Fibroblast of lung (primary cell): ENCODE measurements around the gene AGAP1. TPM values are rescaled to one million over a fixed set of nuclear protein-coding genes. Genes with fewer than 3 reads are reported as not detected.

Experiments
- DNase-seq, 2 donors: peaks; one replicate each; pipeline versions ENCODE4 v3.0.0 to v3.0.0-alpha.2; 2010; ENCODE audit warnings: low read depth in 2 of 2
- H2AFZ ChIP-seq: 2 replicates; pipeline ENCODE4 v1.5.1; 2012; ENCODE audit warnings: low read length, control low read depth, inconsistent platforms
- H3K27ac ChIP-seq: 2 replicates; pipeline ENCODE4 v1.5.1; 2011; ENCODE audit warnings: low read length, control low read depth; ENCODE audit not compliant: insufficient read depth
- H3K27me3 ChIP-seq: 2 replicates; pipeline ENCODE4 v1.5.1; 2011; ENCODE audit warnings: mild to moderate bottlenecking, low read length; ENCODE audit not compliant: control insufficient read depth, insufficient read depth
- H3K36me3 ChIP-seq: 2 replicates; pipeline ENCODE4 v1.5.1; 2011; ENCODE audit warnings: low read length; ENCODE audit not compliant: control insufficient read depth, insufficient read depth
- H3K4me1 ChIP-seq: 2 replicates; pipeline ENCODE4 v1.5.1; 2011; ENCODE audit warnings: low read length; ENCODE audit not compliant: control insufficient read depth, insufficient read depth; ENCODE audit errors: extremely low read depth
- H3K4me2 ChIP-seq: 2 replicates; pipeline ENCODE4 v1.5.1; 2011; ENCODE audit warnings: low read length, control low read depth; ENCODE audit not compliant: insufficient read depth; ENCODE audit errors: extremely low read depth
- H3K4me3 ChIP-seq, 4 experiments: fragments of 200-600 bp in 1 of 4; sonication (generic) in 1 of 4; replicated peaks in 1 of 4; 2 replicates each; pipeline ENCODE4 v1.5.1; 2011 to 2016; ENCODE audit warnings: low read length in 4 of 4, low read depth in 3 of 4, mild to moderate bottlenecking in 3 of 4, control low read depth in 2 of 4, inconsistent platforms in 1 of 4, mixed read lengths in 1 of 4; ENCODE audit not compliant: insufficient read depth in 1 of 4; ENCODE audit errors: control extremely low read depth in 1 of 4
- H3K79me2 ChIP-seq: 2 replicates; pipeline ENCODE4 v1.5.1; 2012; ENCODE audit warnings: mild to moderate bottlenecking, low read length, inconsistent platforms; ENCODE audit not compliant: control insufficient read depth, insufficient read depth
- H3K9ac ChIP-seq: 2 replicates; pipeline ENCODE4 v1.5.1; 2011; ENCODE audit warnings: mild to moderate bottlenecking, low read length, control low read depth; ENCODE audit not compliant: insufficient read depth
- H3K9me3 ChIP-seq: 2 replicates; pipeline ENCODE4 v1.5.1; 2012; ENCODE audit warnings: low read depth, low read length; ENCODE audit not compliant: control insufficient read depth, insufficient read depth
- H4K20me1 ChIP-seq: 2 replicates; pipeline ENCODE4 v1.5.1; 2011; ENCODE audit warnings: low read length; ENCODE audit not compliant: control insufficient read depth, insufficient read depth; ENCODE audit errors: extremely low read depth
- EZH2 ChIP-seq: IDR thresholded peaks from 2 replicates; pipeline ENCODE4 v1.5.1; 2012; ENCODE audit warnings: low read length, control low read depth, mild to moderate bottlenecking; ENCODE audit errors: missing control alignments
- polyA plus RNA-seq, 2 donors: library from polyadenylated mRNA; depleted of rRNA in 1 of 2; stranded (reverse) in 1 of 2; unstranded in 1 of 2; fragments of >200 nt; gene quantifications; 2 replicates each; pipeline ENCODE4 v1.2.1, GENCODE V29; 2011 to 2012; ENCODE audit warnings: missing spikeins in 1 of 2
- total RNA-seq: library from RNA; depleted of rRNA; stranded (reverse); fragments of >200 nt; gene quantifications from 2 replicates; pipeline ENCODE4 v1.2.1, GENCODE V29; 2014
- TF ChIP-seq, protein P1 (sequence below), 2 donors: IDR thresholded peaks in 1 of 2; conservative IDR thresholded peaks in 1 of 2; 1 replicate in 1 of 2; 2 replicates in 1 of 2; pipeline ENCODE4 v1.5.1; 2011 to 2012; ENCODE audit warnings: low read length in 2 of 2, control low read depth in 1 of 2, inconsistent platforms in 1 of 2, low read depth in 1 of 2, mild to moderate bottlenecking in 1 of 2

AGAP1 gene
- total and polyA plus RNA-seq, 2 donors (not counting 1 experiment from before 2014, with no cell fraction given): 10.6 to 14.0 TPM

GRCh38 chr2:235740821-235741220 lies 247.0 kb downstream of the AGAP1 start:
- Histone ChIP-seq H3K9ac (no peak overlapping the region), H3K36me3 (peaks cover 3% of the 10 kb centered on the region), H2AFZ (no peak overlapping the region), H3K4me3 (no peak overlapping the region), H3K27ac (no peak overlapping the region), H3K79me2 (no peaks in the 10 kb centered on the region), H4K20me1 (no peaks in the 10 kb centered on the region), H3K4me2 (no peak overlapping the region), H3K27me3 (no peaks in the 10 kb centered on the region), H3K9me3 (no peaks in the 10 kb centered on the region), H3K4me1 (no peaks in the 10 kb centered on the region)
- TF ChIP-seq EZH2: no peak
- TF ChIP-seq, protein P1, sequence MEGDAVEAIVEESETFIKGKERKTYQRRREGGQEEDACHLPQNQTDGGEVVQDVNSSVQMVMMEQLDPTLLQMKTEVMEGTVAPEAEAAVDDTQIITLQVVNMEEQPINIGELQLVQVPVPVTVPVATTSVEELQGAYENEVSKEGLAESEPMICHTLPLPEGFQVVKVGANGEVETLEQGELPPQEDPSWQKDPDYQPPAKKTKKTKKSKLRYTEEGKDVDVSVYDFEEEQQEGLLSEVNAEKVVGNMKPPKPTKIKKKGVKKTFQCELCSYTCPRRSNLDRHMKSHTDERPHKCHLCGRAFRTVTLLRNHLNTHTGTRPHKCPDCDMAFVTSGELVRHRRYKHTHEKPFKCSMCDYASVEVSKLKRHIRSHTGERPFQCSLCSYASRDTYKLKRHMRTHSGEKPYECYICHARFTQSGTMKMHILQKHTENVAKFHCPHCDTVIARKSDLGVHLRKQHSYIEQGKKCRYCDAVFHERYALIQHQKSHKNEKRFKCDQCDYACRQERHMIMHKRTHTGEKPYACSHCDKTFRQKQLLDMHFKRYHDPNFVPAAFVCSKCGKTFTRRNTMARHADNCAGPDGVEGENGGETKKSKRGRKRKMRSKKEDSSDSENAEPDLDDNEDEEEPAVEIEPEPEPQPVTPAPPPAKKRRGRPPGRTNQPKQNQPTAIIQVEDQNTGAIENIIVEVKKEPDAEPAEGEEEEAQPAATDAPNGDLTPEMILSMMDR (conservative IDR thresholded peaks at IDR 0.05 in 1 of 2, IDR thresholded peaks at IDR 0.05 in 1 of 2; ENCODE audit: low read depth in 1 of 2, low read length in 2 of 2): peak in 1 of 2 donors; percentile 32
- no peak for DNase-seq

DNA sequence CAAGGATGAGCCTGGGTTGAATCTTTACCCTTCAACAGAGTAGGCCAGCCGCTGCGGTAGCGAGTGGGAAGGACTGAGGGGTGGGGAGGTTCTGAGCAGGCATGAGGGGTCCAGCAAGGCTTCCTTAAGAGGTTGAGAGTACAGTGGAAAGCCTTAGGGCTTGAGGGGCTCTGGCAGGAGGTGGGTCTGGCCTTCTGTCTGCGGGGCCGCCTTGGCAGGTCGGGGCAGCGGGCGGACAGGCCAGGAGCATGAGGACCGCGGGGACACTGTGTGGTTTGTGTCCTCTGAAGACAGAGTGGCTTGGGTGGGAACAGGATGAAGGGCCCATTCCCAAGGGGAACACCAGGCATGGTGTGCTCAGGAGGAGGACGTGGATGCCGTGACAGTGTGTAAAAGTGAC lies 250.3 kb downstream of the AGAP1 start:
- H3K27ac ChIP-seq: no peak overlapping the region
- H3K27me3 ChIP-seq: no peaks in the 10 kb centered on the region
- no peaks in the 10 kb centered on the region for H3K79me2 ChIP-seq
- H3K4me3 ChIP-seq: no peak overlapping the region
- no peak overlapping the region for H3K4me2 ChIP-seq
- no peaks in the 10 kb centered on the region for H4K20me1 ChIP-seq
- no peak overlapping the region for H3K9ac ChIP-seq
- no peak for TF ChIP-seq EZH2
- TF ChIP-seq, protein P1 (conservative IDR thresholded peaks at IDR 0.05 in 1 of 2, IDR thresholded peaks at IDR 0.05 in 1 of 2; ENCODE audit: low read depth in 1 of 2, low read length in 2 of 2): no peak
- H3K9me3 ChIP-seq: no peaks in the 10 kb centered on the region
- peaks cover 3% of the 10 kb centered on the region for H3K36me3 ChIP-seq
- no peak overlapping the region for H2AFZ ChIP-seq
- no peak for DNase-seq
- no peaks in the 10 kb centered on the region for H3K4me1 ChIP-seq

DNA sequence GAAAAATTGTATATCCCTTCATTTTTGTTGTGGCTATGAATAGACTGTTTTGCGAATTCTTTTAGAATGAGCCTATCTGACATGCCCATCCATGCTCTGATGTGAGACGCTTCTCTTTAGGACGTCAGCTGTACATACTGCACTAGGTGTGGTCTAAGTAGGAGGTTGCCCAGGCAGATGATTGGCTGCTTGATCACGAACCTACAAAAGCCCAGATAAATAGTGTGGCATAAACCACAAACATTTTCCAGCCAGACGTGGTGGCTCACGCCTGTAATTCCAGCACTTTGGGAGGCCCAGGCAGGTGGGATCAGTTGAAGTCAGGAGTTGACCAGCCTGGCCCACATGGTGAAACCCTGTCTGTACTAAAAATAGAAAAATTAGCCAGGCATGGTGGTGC lies 251.8 kb downstream of the AGAP1 start:
- TF ChIP-seq, protein P1 (conservative IDR thresholded peaks at IDR 0.05 in 1 of 2, IDR thresholded peaks at IDR 0.05 in 1 of 2; ENCODE audit: low read depth in 1 of 2, low read length in 2 of 2): no peak
- TF ChIP-seq EZH2: no peak
- DNase-seq: peak; percentile 9 to 13
- H4K20me1 ChIP-seq: no peaks in the 10 kb centered on the region
- no peak overlapping the region for H3K4me2 ChIP-seq
- peaks cover 3% of the 10 kb centered on the region for H3K4me1 ChIP-seq
- H3K4me3 ChIP-seq: no peak overlapping the region
- H3K27me3 ChIP-seq: no peaks in the 10 kb centered on the region
- no peak overlapping the region for H3K27ac ChIP-seq
- H3K9me3 ChIP-seq: no peaks in the 10 kb centered on the region
- H2AFZ ChIP-seq: no peak overlapping the region
- no peak overlapping the region for H3K9ac ChIP-seq
- no peaks in the 10 kb centered on the region for H3K79me2 ChIP-seq
- H3K36me3 ChIP-seq: peaks cover 5% of the 10 kb centered on the region
